Measurements from ENCODE around the gene PAGR1.
"Not testable (repeated sequence)": the region's sequence is repeated elsewhere in the genome, so short reads cannot be mapped to it uniquely, and the experiment has no call there.

PAGR1 gene

GRCh38 chr16:29863669-29863984 lies 47.7 kb downstream of the PAGR1 start:
- DNase-seq (ENCODE audit: low read depth, low spot score) = no peak

GRCh38 chr16:29864205-29864604 lies 48.3 kb downstream of the PAGR1 start:
- DNase-seq (ENCODE audit: low read depth, low spot score) = no peak

- DNase-seq (ENCODE audit: low read depth, low spot score) = no peak
Observed at GRCh38 chr16:29868396-29869009, 52.6 kb downstream of the PAGR1 start.

- not testable (repeated sequence) for DNase-seq (ENCODE audit: low read depth, low spot score)
Observed at GRCh38 chr16:29869067-29869466, 53.1 kb downstream of the PAGR1 start.

All from activated naive CD8-positive, alpha-beta T cell treated with anti-CD3 and anti-CD28 coated beads, Interleukin-2, amount 50 U/mL, for 16 hours (primary cell).